ENCODE measurements around the gene ORM1. TPM values are rescaled to one million over a fixed set of nuclear protein-coding genes. Genes with fewer than 3 reads are reported as not detected.
A peak's percentile ranks its signal among the peaks of the same experiment; 100 is the strongest.

Gene ORM1
- total and polyA plus RNA-seq, 12 donors: 2.9 to 26.0 (median 5.1) TPM; not detected in 1

DNA sequence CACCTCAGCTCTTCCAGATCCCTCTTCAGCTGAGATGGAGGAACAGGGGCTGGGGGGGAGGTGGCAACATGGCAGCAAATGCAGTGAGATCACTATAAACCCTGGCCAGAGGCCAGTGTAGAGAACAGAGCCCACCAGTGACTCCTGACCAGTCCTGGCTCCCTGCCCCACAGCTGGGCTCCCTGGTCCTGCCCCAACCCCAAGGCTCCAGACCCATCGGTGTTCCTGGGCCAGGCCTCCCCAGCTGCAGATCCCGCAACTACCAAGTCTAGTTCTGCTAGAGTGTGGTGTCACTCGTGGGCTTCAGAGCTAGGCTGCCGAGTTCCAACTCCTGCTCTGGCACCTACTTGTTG is 48.0 kb downstream of the ORM1 start:
- DNase-seq: peak in 1 of 7 donors; percentile 4
- intact Hi-C loops (cut with DNase I): no loop called here
- Histone ChIP-seq H3K9me3 (replicated peaks in 1 of 3) (no peaks in the 10 kb centered on the region), H3K27me3 (no peaks in the 10 kb centered on the region), H3K4me1 (replicated peaks in 1 of 2) (peaks cover 0 to 17% of the 10 kb centered on the region in 2 donors), H3K36me3 (replicated peaks in 1 of 2) (peaks cover 0 to 27% of the 10 kb centered on the region in 2 donors), H3K4me3 (no peak overlapping the region), H3K27ac (no peak overlapping the region)
- 81 to 92% (median 87%) methylated on average over 4 of the region's 4 CpGs for WGBS, 4 donors
- TF ChIP-seq, protein P1, sequence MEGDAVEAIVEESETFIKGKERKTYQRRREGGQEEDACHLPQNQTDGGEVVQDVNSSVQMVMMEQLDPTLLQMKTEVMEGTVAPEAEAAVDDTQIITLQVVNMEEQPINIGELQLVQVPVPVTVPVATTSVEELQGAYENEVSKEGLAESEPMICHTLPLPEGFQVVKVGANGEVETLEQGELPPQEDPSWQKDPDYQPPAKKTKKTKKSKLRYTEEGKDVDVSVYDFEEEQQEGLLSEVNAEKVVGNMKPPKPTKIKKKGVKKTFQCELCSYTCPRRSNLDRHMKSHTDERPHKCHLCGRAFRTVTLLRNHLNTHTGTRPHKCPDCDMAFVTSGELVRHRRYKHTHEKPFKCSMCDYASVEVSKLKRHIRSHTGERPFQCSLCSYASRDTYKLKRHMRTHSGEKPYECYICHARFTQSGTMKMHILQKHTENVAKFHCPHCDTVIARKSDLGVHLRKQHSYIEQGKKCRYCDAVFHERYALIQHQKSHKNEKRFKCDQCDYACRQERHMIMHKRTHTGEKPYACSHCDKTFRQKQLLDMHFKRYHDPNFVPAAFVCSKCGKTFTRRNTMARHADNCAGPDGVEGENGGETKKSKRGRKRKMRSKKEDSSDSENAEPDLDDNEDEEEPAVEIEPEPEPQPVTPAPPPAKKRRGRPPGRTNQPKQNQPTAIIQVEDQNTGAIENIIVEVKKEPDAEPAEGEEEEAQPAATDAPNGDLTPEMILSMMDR (IDR thresholded peaks at IDR 0.05): no peak
- TF ChIP-seq POLR2A (IDR thresholded peaks at IDR 0.05): no peak

DNA sequence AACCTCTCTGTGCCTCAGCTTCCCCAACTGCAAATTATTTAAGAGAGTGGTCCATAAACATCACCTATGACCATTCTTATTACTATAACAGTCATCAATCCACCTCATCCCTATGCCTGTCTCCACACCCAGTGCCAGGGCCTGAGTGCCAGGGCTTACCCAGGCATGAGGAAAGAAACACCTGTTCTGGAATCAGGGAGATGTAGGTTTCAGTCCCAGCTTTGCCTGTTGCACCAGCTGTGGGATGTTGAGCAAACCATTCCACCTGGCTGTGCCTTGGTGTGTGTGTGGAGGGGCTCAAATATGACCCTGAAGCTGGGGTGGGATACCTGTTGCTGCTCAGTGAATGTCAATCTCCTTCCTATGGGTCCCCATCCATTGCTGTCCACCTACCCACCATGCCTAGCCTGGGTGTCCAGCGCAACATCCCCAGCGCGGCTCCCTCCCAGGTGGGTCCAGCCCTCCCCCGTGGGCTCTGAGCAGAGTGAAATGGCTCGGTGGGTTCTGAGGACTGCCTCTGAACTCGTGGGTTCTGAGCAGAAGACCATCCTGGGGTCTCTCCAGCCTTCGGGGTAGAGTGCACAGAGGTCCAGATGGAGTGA is 48.5 kb downstream of the ORM1 start:
- H3K9me3 ChIP-seq (replicated peaks in 1 of 3): no peaks in the 10 kb centered on the region
- H3K4me3 ChIP-seq: no peak overlapping the region
- H3K36me3 ChIP-seq (replicated peaks in 1 of 2): peaks cover 0 to 29% of the 10 kb centered on the region in 2 donors
- H3K27ac ChIP-seq: peak overlapping the region in 1 of 5 donors; percentile 78
- intact Hi-C loops (cut with DNase I): no loop called here
- no peaks in the 10 kb centered on the region for H3K27me3 ChIP-seq
- peaks cover 0 to 17% of the 10 kb centered on the region in 2 donors for H3K4me1 ChIP-seq (replicated peaks in 1 of 2)
- DNase-seq: no peak
- WGBS, 4 donors: 60 to 79% (median 71%) methylated on average over 1 to 7 of the region's 7 CpGs; no CpG with 5 or more reads in 1 of the 4 donors
- TF ChIP-seq POLR2A (IDR thresholded peaks at IDR 0.05): no peak
- TF ChIP-seq, protein P1 (IDR thresholded peaks at IDR 0.05): no peak

DNA sequence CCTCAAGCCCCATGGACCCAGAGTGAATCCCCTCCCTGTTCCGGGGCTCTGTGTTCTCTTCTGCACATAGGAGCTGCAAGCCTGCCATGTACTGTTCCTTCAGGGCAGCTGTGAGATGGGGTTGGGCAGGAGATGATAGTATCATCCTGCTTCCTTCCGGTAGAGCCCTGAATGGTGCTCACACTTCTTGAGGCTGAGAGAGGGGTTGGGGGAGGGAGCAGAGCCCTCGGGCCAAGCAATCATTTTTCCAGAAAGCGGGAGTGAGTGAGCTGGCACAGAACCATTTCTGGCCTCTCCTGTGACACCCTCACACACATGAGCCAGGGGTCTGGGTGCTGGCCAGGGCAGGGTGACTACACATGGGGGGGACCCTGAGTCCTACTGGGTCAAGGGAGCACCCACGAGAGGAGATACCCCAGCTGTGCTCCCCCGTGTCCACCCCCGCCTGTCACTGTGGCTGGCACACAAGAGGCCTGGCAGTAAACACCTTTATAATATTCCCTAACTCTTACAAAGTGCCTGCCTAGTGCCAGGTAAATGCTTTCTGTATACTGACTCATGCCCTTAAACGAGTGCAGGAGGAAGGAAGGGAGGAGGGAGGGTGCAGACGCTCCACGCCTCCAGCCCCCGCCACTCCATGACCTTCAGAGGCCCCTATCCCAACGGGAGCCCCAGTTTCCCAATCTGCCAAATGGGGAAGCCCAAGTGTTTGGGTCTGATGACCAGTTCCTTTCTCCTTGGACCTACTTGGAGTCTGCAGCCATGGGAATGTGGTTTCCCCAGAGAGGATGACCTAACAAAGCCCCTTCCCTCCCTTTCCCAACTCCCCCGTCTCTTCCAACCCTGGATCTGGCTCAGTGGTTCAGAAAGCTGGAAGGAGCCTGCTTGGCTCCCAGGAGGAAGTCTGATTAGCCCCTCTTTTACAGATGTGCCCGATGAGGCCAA is 49.3 kb downstream of the ORM1 start:
- Histone ChIP-seq H3K27me3 (no peaks in the 10 kb centered on the region), H3K27ac (peak overlapping the region in 2 of 5 donors; percentile 59 to 78), H3K9me3 (replicated peaks in 1 of 3) (no peaks in the 10 kb centered on the region), H3K4me3 (no peak overlapping the region), H3K4me1 (replicated peaks in 1 of 2) (peaks cover 0 to 17% of the 10 kb centered on the region in 2 donors), H3K36me3 (replicated peaks in 1 of 2) (peaks cover 0 to 31% of the 10 kb centered on the region in 2 donors)
- WGBS, 4 donors: 34 to 54% (median 42%) methylated on average over 8 to 14 of the region's 14 CpGs
- TF ChIP-seq POLR2A (IDR thresholded peaks at IDR 0.05): no peak
- TF ChIP-seq, protein P1 (IDR thresholded peaks at IDR 0.05): no peak
- intact Hi-C loops (cut with DNase I): no loop called here
- DNase-seq: peak in 1 of 7 donors; percentile 32

DNA sequence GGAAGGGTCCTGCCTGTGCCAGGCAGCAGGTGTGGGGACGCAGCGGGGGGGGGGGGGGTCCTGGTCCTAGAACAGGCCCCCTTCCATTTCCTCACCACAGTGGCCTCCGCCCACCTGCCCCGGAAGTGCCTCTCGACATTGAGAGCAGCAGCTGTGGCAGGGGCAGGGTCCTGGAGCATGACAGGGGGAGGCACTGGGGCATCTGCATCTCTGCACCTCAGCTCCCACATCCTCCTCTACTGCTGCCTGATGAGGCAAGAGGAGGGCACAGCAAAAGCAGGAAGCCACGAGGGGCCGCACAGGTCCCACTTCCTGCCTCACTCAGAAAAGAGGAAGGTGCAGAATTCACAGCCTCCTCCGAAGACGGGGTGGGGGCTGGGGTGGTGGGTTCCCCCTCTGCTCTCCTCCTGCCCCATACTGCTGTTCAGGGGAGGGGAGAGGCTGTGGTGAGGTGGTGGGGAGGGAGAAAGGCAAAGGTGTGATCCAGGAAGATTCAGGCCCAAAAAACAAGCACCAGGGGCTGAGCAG is 50.1 kb downstream of the ORM1 start:
- H3K9me3 ChIP-seq (replicated peaks in 1 of 3): no peaks in the 10 kb centered on the region
- H3K27ac ChIP-seq: peak overlapping the region in 2 of 5 donors; percentile 59 to 78
- 47 to 64% (median 55%) methylated on average over 1 to 9 of the region's 9 CpGs for WGBS, 4 donors
- intact Hi-C loops (cut with DNase I): no loop called here
- DNase-seq: peak in 6 of 7 donors; percentile 43 to 78 (median 60)
- peaks cover 0 to 26% of the 10 kb centered on the region in 2 donors for H3K36me3 ChIP-seq (replicated peaks in 1 of 2)
- TF ChIP-seq, protein P1 (IDR thresholded peaks at IDR 0.05): no peak
- no peaks in the 10 kb centered on the region for H3K27me3 ChIP-seq
- H3K4me3 ChIP-seq: no peak overlapping the region
- peaks cover 0 to 17% of the 10 kb centered on the region in 2 donors for H3K4me1 ChIP-seq (replicated peaks in 1 of 2)

All from adrenal gland (tissue), 12 donors.